Left ventricle myocardium inferior (tissue), 1 donor: ENCODE results near the gene KRT81. TPM values are rescaled to one million over a fixed set of nuclear protein-coding genes. Genes with fewer than 3 reads are reported as not detected.
A peak's percentile ranks its signal among the peaks of the same experiment; 100 is the strongest.

Source experiments
- DNase-seq: peaks from one replicate; pipeline ENCODE4 v3.0.0-alpha.2; 2020
- H3K27ac ChIP-seq: fragments of 200-600 bp; replicated peaks from 2 replicates; pipeline ENCODE4 v1.8.0; 2021
- H3K27me3 ChIP-seq: fragments of 200-600 bp; 2 replicates; pipeline ENCODE4 v1.8.0; 2021; ENCODE audit warnings: low read depth
- H3K36me3 ChIP-seq: fragments of 200-600 bp; 2 replicates; pipeline ENCODE4 v1.8.0; 2021
- H3K4me1 ChIP-seq: fragments of 200-600 bp; 2 replicates; pipeline ENCODE4 v1.8.0; 2021
- H3K4me3 ChIP-seq: fragments of 200-600 bp; 2 replicates; pipeline ENCODE4 v1.8.0; 2021; ENCODE audit warnings: mild to moderate bottlenecking, moderate library complexity
- H3K9me3 ChIP-seq: fragments of 200-600 bp; replicated peaks from 2 replicates; pipeline ENCODE4 v1.8.0; 2021
- CTCF ChIP-seq: fragments of 200-600 bp; IDR thresholded peaks from 2 replicates; pipeline ENCODE4 v1.8.0; 2021; ENCODE audit warnings: antibody characterized with exemption, mild to moderate bottlenecking, borderline replicate concordance
- intact Hi-C: fragments of 100-400 bp; cut with micrococcal nuclease; formaldehyde crosslinking; loops from one replicate; pipeline ENCODE4 v1.11.0; 2022
- total RNA-seq: library from RNA; stranded (reverse); fragmentation: NEBNext Ultra II Directional; extraction: Animal tissue kit (Norgen Biotek cat#: 25700); gene quantifications from one replicate; pipeline ENCODE4 v1.2.1, GENCODE V29; 2021
- donor health status: DM: no; HTN: yes; CAD: no; lungs with severe emphysema.

The KRT81 gene
- total RNA-seq, 1 donor from 2014 or later: not detected

- Histone ChIP-seq H3K4me1 (peaks cover 28% of the 10 kb centered on the region), H3K4me3 (no peak overlapping the region), H3K9me3 (no peaks in the 10 kb centered on the region), H3K27me3 (peaks cover 81% of the 10 kb centered on the region), H3K27ac (no peak overlapping the region), H3K36me3 (no peaks in the 10 kb centered on the region)
- intact Hi-C loops: no loop called here
- DNase-seq: no peak
- TF ChIP-seq CTCF: no peak
Measured at GRCh38 chr12:52251367-52252051, 39.8 kb downstream of the KRT81 start.

GRCh38 chr12:52250048-52250990, 41.0 kb downstream of the KRT81 start:
- H3K27me3 ChIP-seq: peaks cover 69% of the 10 kb centered on the region
- H3K9me3 ChIP-seq: no peaks in the 10 kb centered on the region
- no peaks in the 10 kb centered on the region for H3K36me3 ChIP-seq
- no peak for DNase-seq
- H3K27ac ChIP-seq: no peak overlapping the region
- no peak overlapping the region for H3K4me3 ChIP-seq
- intact Hi-C loops: no loop called here
- peak; percentile 33 for TF ChIP-seq CTCF
- H3K4me1 ChIP-seq: peaks cover 28% of the 10 kb centered on the region

GRCh38 chr12:52249511-52250047, 41.8 kb downstream of the KRT81 start:
- Histone ChIP-seq H3K27me3 (peaks cover 61% of the 10 kb centered on the region), H3K36me3 (no peaks in the 10 kb centered on the region), H3K9me3 (no peaks in the 10 kb centered on the region), H3K27ac (no peak overlapping the region), H3K4me3 (no peak overlapping the region), H3K4me1 (peaks cover 30% of the 10 kb centered on the region)
- no peak for DNase-seq
- intact Hi-C loops: no loop called here
- TF ChIP-seq CTCF: no peak

GRCh38 chr12:52248541-52249461, 42.5 kb downstream of the KRT81 start:
- Histone ChIP-seq H3K27ac (no peak overlapping the region), H3K9me3 (no peaks in the 10 kb centered on the region), H3K27me3 (peaks cover 54% of the 10 kb centered on the region), H3K4me1 (peaks cover 38% of the 10 kb centered on the region), H3K4me3 (no peak overlapping the region), H3K36me3 (no peaks in the 10 kb centered on the region)
- DNase-seq: peak; percentile 64
- no peak for TF ChIP-seq CTCF
- intact Hi-C loops: no loop called here
